Neural progenitor cell (in vitro differentiated cells): ENCODE data around the gene TM2D3. TPM values are rescaled to one million over a fixed set of nuclear protein-coding genes. Genes with fewer than 3 reads are reported as not detected.

ENCODE experiments used
- DNase-seq: peaks from one replicate; pipeline ENCODE4 v3.0.0-alpha.2; 2016; ENCODE audit warnings: low spot score
- H2AFZ ChIP-seq: fragments of 200-600 bp; sonication (generic); replicated peaks from 2 replicates; pipeline ENCODE4 v1.6.1; 2016; ENCODE audit warnings: antibody characterized with exemption
- H3F3A ChIP-seq: fragments of 200-600 bp; sonication (generic); 2 replicates; pipeline ENCODE4 v1.6.1; 2016; ENCODE audit warnings: antibody characterized with exemption, low read depth
- H3K27ac ChIP-seq: fragments of 200-600 bp; sonication (generic); 2 replicates; pipeline ENCODE4 v1.5.1; 2016; ENCODE audit warnings: mild to moderate bottlenecking
- H3K27me3 ChIP-seq: fragments of 200-600 bp; sonication (generic); 2 replicates; pipeline ENCODE4 v1.6.1; 2016; ENCODE audit warnings: mild to moderate bottlenecking, moderate library complexity
- H3K36me3 ChIP-seq: fragments of 200-600 bp; sonication (generic); 2 replicates; pipeline ENCODE4 v1.5.1; 2016
- H3K4me1 ChIP-seq: fragments of 200-600 bp; sonication (generic); 2 replicates; pipeline ENCODE4 v1.6.1; 2016; ENCODE audit warnings: mixed run types
- H3K4me2 ChIP-seq: fragments of 200-600 bp; sonication (generic); 2 replicates; pipeline ENCODE4 v1.6.1; 2016
- H3K4me3 ChIP-seq: fragments of 200-600 bp; sonication (generic); 2 replicates; pipeline ENCODE4 v1.5.1; 2016
- H3K79me2 ChIP-seq: fragments of 200-600 bp; sonication (generic); 2 replicates; pipeline ENCODE4 v1.6.1; 2016; ENCODE audit warnings: low read depth
- H3K9ac ChIP-seq: fragments of 200-600 bp; sonication (generic); 2 replicates; pipeline ENCODE4 v1.6.1; 2016
- H3K9me3 ChIP-seq: fragments of 200-600 bp; sonication (generic); 2 replicates; pipeline ENCODE4 v1.5.1; 2016; ENCODE audit warnings: low read depth
- H4K20me1 ChIP-seq: fragments of 200-600 bp; sonication (generic); 2 replicates; pipeline ENCODE4 v1.6.1; 2016; ENCODE audit warnings: low read depth
- H3K27ac Mint-ChIP-seq: 3 replicates; pipeline ENCODE4 v1.8.0; 2021; ENCODE audit warnings: mixed read lengths
- H3K27me3 Mint-ChIP-seq: 2 replicates; pipeline ENCODE4 v1.8.0; 2022; ENCODE audit warnings: low read depth, mild to moderate bottlenecking, inconsistent platforms, moderate library complexity, mixed read lengths; ENCODE audit not compliant: insufficient read depth
- H3K36me3 Mint-ChIP-seq: 3 replicates; pipeline ENCODE4 v1.8.0; 2021; ENCODE audit warnings: mixed read lengths
- H3K4me1 Mint-ChIP-seq: 3 replicates; pipeline ENCODE4 v1.8.0; 2021; ENCODE audit warnings: mixed read lengths
- H3K4me3 Mint-ChIP-seq: 3 replicates; pipeline ENCODE4 v1.8.0; 2021; ENCODE audit warnings: mild to moderate bottlenecking, moderate library complexity, mixed read lengths
- H3K9me3 Mint-ChIP-seq: 3 replicates; pipeline ENCODE4 v1.8.0; 2020; ENCODE audit warnings: mixed read lengths
- EZH2 ChIP-seq: fragments of 200-600 bp; sonication (generic); IDR thresholded peaks from 2 replicates; pipeline ENCODE4 v1.6.1; 2017; ENCODE audit warnings: antibody characterized with exemption, mild to moderate bottlenecking, moderate library complexity
- EZH2phosphoT487 ChIP-seq: fragments of 200-600 bp; sonication (generic); IDR thresholded peaks from 2 replicates; pipeline ENCODE4 v1.6.1; 2017; ENCODE audit warnings: antibody characterized with exemption
- total RNA-seq: library from RNA; depleted of rRNA; stranded (reverse); fragments of >200 nt; gene quantifications from 2 replicates; pipeline ENCODE4 v1.2.3, GENCODE V29; 2015; ENCODE audit warnings: low replicate concordance
- TF ChIP-seq, protein P1 (sequence below): fragments of 200-600 bp; sonication (generic); IDR thresholded peaks from 2 replicates; pipeline ENCODE4 v1.5.1; 2017; ENCODE audit warnings: antibody characterized with exemption, mild to moderate bottlenecking

TM2D3 gene
- total RNA-seq, 1 donor from 2014 or later, result 58.4 TPM

DNA sequence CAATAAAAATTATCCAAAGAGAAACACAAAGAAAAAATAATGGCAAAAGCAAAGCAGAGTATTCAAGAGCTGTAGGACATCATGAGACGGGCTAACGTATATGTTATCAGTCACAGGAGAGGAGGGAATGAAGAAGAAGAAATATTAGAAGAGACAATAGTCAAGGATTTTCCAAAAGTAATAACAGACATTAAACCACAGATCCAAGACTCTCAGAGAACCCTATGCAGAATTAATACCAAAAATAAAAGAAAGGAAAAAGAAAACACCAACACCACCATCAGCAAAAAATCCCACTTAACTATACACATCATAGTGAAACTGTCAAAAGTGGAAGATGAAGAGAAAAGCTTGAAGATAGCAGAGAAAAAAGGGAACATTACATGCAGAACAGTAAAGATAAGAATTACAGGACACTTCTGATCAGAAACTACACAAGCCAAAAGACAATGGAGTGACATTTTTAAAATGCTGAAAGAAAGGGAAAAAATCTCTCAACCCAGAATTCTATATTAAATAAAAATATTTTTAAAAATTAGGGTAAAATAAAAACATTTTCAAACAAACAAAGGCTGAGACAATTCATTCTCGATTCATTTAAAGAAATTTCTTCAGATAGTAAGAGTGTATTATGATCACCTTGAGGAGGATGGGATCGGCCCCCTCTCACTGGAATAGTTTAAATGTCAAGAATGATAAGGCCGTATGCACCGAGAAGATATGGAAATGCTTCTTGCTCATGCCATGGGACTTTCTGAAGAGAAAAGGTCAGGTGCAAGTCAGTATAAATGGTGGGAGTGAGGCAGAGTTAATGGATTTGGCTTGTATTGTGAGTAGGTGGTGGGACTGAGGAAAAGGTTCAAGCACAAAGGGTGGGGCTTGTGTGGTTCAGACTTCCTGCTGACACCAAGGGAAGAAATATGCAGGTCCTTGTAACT is 28.5 kb downstream of the TM2D3 start:
- Histone ChIP-seq H3K27ac (no peak overlapping the region), H3K4me2 (no peak overlapping the region), H3K27me3 (no peaks in the 10 kb centered on the region), H3K9me3 (peaks cover 5% of the 10 kb centered on the region), H3K79me2 (no peaks in the 10 kb centered on the region), H3K9ac (no peak overlapping the region), H2AFZ (no peak overlapping the region), H4K20me1 (no peaks in the 10 kb centered on the region), H3K4me3 (no peak overlapping the region), H3F3A (no peaks in the 10 kb centered on the region), H3K36me3 (no peaks in the 10 kb centered on the region), H3K4me1 (no peaks in the 10 kb centered on the region)
- Mint-ChIP-seq H3K27me3 (no peaks in the 10 kb centered on the region), H3K4me1 (peaks cover 10% of the 10 kb centered on the region), H3K9me3 (peaks cover 23% of the 10 kb centered on the region), H3K4me3 (no peak overlapping the region), H3K27ac (no peak overlapping the region), H3K36me3 (peaks cover 17% of the 10 kb centered on the region)
- no peak for DNase-seq
- TF ChIP-seq EZH2phosphoT487 (no peak), EZH2 (no peak)
- TF ChIP-seq, protein P1, sequence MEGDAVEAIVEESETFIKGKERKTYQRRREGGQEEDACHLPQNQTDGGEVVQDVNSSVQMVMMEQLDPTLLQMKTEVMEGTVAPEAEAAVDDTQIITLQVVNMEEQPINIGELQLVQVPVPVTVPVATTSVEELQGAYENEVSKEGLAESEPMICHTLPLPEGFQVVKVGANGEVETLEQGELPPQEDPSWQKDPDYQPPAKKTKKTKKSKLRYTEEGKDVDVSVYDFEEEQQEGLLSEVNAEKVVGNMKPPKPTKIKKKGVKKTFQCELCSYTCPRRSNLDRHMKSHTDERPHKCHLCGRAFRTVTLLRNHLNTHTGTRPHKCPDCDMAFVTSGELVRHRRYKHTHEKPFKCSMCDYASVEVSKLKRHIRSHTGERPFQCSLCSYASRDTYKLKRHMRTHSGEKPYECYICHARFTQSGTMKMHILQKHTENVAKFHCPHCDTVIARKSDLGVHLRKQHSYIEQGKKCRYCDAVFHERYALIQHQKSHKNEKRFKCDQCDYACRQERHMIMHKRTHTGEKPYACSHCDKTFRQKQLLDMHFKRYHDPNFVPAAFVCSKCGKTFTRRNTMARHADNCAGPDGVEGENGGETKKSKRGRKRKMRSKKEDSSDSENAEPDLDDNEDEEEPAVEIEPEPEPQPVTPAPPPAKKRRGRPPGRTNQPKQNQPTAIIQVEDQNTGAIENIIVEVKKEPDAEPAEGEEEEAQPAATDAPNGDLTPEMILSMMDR, result no peak

DNA sequence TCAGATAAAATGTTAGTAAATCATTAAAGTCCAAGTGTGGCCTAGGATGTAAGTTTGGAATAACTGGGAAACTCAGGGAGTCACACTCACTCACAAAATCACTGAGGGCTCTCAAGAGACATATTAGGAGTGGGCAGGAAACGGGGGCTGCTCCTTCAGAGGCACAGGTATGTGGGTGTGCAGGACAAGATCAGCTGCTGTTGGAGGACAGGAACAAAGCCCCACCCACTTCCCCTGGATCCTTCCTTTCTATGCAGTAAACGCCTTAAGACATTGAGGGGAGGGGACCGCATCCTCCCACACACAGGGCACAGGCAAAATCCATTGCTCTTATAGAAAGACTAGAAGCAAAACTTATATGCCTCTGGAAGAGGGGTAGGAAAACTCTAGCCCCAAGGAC is 30.2 kb downstream of the TM2D3 start:
- no peak overlapping the region for H3K4me2 ChIP-seq
- no peak overlapping the region for H2AFZ ChIP-seq
- TF ChIP-seq EZH2phosphoT487, result no peak
- TF ChIP-seq, protein P1, result no peak
- no peak for TF ChIP-seq EZH2
- Mint-ChIP-seq H3K4me1 (peaks cover 22% of the 10 kb centered on the region), H3K4me3 (no peak overlapping the region), H3K27me3 (no peaks in the 10 kb centered on the region), H3K36me3 (peaks cover 17% of the 10 kb centered on the region), H3K9me3 (peaks cover 23% of the 10 kb centered on the region), H3K27ac (no peak overlapping the region)
- H3K27me3 ChIP-seq, result no peaks in the 10 kb centered on the region
- H3K36me3 ChIP-seq, result no peaks in the 10 kb centered on the region
- H3K9ac ChIP-seq, result no peak overlapping the region
- no peaks in the 10 kb centered on the region for H3K79me2 ChIP-seq
- H3K4me1 ChIP-seq, result peaks cover under 1% of the 10 kb centered on the region
- H4K20me1 ChIP-seq, result no peaks in the 10 kb centered on the region
- no peak overlapping the region for H3K4me3 ChIP-seq
- H3F3A ChIP-seq, result no peaks in the 10 kb centered on the region
- no peak for DNase-seq
- peaks cover 5% of the 10 kb centered on the region for H3K9me3 ChIP-seq
- no peak overlapping the region for H3K27ac ChIP-seq

DNA sequence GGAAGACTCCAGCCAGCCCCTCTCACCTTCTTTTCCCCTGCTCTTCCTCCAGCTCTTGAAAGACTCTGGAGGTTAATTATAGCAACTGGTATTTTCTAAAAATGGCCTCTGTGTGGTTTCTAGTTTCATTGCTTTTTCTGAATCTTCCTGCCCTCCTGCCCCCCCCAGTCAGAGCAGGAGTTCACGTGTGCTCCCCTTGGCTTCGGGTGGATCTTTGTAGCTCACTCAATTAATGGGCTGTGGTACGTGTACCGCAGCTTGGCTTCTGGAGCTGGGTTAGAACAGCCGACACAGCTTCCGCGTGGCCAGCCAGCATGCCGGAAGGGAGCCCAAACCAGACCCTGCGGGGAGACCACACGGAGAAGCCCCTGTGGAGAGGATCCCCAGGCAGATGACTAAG is 31.5 kb downstream of the TM2D3 start:
- peaks cover 5% of the 10 kb centered on the region for H3K9me3 ChIP-seq
- H3K27ac ChIP-seq, result no peak overlapping the region
- no peaks in the 10 kb centered on the region for H3F3A ChIP-seq
- Mint-ChIP-seq H3K4me1 (peaks cover 32% of the 10 kb centered on the region), H3K27ac (no peak overlapping the region), H3K27me3 (peaks cover 1% of the 10 kb centered on the region), H3K4me3 (no peak overlapping the region), H3K9me3 (peaks cover 20% of the 10 kb centered on the region), H3K36me3 (peaks cover 13% of the 10 kb centered on the region)
- no peaks in the 10 kb centered on the region for H3K36me3 ChIP-seq
- no peak overlapping the region for H3K9ac ChIP-seq
- no peak overlapping the region for H3K4me3 ChIP-seq
- no peak for DNase-seq
- H3K79me2 ChIP-seq, result no peaks in the 10 kb centered on the region
- H3K27me3 ChIP-seq, result no peaks in the 10 kb centered on the region
- H3K4me1 ChIP-seq, result peaks cover 13% of the 10 kb centered on the region
- H4K20me1 ChIP-seq, result no peaks in the 10 kb centered on the region
- H2AFZ ChIP-seq, result no peak overlapping the region
- no peak overlapping the region for H3K4me2 ChIP-seq
- TF ChIP-seq EZH2phosphoT487 (no peak), EZH2 (no peak)
- TF ChIP-seq, protein P1, result no peak
